Upper lobe of left lung (tissue), 6 donors: ENCODE data around the gene HDAC8. TPM values are rescaled to one million over a fixed set of nuclear protein-coding genes. Genes with fewer than 3 reads are reported as not detected.

Experiments used
- ATAC-seq, 2 donors: fragments of 200-7000 bp; cut with Tn5 transposase; one replicate each; pipeline ENCODE4 v1.9.1; 2022; ENCODE audit warnings: mild to moderate bottlenecking in 2 of 2, moderate library complexity in 2 of 2; ENCODE audit not compliant: low FRiP score in 2 of 2
- DNase-seq, 2 donors: peaks; one replicate each; pipeline ENCODE4 v3.0.0-alpha.2; 2019 to 2020
- H3K27ac ChIP-seq, 4 donors: fragments of 200-600 bp; sonication (generic); one replicate each; pipeline ENCODE4 v1.5.1; 2016 to 2019
- H3K27me3 ChIP-seq, 4 donors: fragments of 200-600 bp; sonication (generic); one replicate each; pipeline ENCODE4 v1.5.1; 2017 to 2019
- H3K36me3 ChIP-seq, 4 donors: fragments of 200-600 bp; sonication (generic); one replicate each; pipeline ENCODE4 v1.5.1; 2016 to 2019
- H3K4me1 ChIP-seq, 4 donors: fragments of 200-600 bp; sonication (generic); one replicate each; pipeline ENCODE4 v1.5.1; 2018 to 2019
- H3K4me3 ChIP-seq, 4 donors: fragments of 200-600 bp; sonication (generic); one replicate each; pipeline ENCODE4 v1.5.1; 2017 to 2019; ENCODE audit warnings: mild to moderate bottlenecking in 2 of 4, moderate library complexity in 1 of 4
- H3K9me3 ChIP-seq, 4 donors: fragments of 200-600 bp; sonication (generic); one replicate each; pipeline ENCODE4 v1.5.1; 2018 to 2019
- CTCF ChIP-seq, 6 experiments: fragments of 450-650 bp in 4 of 6; fragments of 200-600 bp in 2 of 6; sonication (generic) in 2 of 6; IDR thresholded peaks; one replicate each; pipeline ENCODE4 v1.5.1; 2016 to 2019; ENCODE audit warnings: antibody characterized with exemption in 6 of 6
- EP300 ChIP-seq, 4 donors: sonication (generic); formaldehyde crosslinking; IDR thresholded peaks; one replicate each; pipeline ENCODE4 v1.5.1; 2017; ENCODE audit warnings: antibody characterized with exemption in 4 of 4, control low read depth in 2 of 4
- POLR2A ChIP-seq, 4 donors: fragments of 450-650 bp; IDR thresholded peaks; one replicate each; pipeline ENCODE4 v1.5.1; 2016 to 2017; ENCODE audit warnings: antibody characterized with exemption in 4 of 4, mild to moderate bottlenecking in 2 of 4
- POLR2AphosphoS5 ChIP-seq, 2 donors: sonication (generic); formaldehyde crosslinking; IDR thresholded peaks; one replicate each; pipeline ENCODE4 v1.5.1; 2017; ENCODE audit warnings: antibody characterized with exemption in 2 of 2
- WGBS, 2 donors: methylation state at CpG; one replicate each; pipeline ENCODE4 v1.1.5; 2017 to 2018; 5-methylcytosine and 5-hydroxymethylcytosine counted together
- total RNA-seq, 6 donors: library from RNA; depleted of rRNA in 4 of 6; stranded (reverse); fragments of >200 nt in 4 of 6; gene quantifications; one replicate each; pipeline versions ENCODE4 v1.1.0 to v1.2.1, GENCODE V29; 2016 to 2021
- donor health status: DM: no; HTN: no; CAD: no; lungs with moderate emphysema.
- donor health status: DM: no; HTN: yes; CAD: no; lungs with severe emphysema.

The HDAC8 gene
- total RNA-seq, 6 donors from 2014 or later: 21.5 to 56.6 (median 35.0) TPM

DNA sequence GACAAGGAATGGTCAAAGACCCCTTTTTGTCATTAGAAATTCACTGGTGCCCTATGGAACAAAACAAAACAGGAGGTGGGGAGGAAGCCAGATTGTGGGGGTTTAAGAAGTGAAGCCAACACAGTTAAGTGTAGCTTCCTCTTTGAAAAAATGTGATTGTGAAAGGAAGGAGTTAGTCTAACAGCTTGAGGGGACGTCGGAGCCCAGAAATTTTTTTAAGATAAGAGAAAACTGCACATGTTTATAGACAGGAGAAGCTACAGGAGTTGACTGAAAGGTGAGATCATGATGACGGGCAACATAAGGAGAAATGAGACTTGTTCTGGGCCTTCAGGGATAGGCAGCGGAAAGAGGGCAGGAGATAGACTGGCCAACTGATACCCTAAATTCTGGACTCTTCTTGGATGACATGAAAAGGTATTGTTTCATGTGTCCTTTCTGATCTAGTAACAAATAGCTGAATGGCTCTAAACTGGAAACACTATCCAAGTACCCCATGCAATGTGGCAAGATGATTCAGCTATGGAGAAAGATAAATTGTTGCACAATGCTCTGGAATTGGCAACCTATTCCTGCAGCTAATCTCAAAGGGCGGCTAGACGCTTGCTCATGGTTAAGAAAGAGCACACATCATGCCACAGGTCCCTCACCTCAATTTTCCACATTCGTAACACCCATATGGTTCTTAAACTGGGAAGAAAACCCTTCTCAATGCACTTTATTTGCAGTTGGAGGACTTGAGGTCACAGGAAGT is 3.7 kb upstream of the HDAC8 start:
- no peak for ATAC-seq
- no peaks in the 10 kb centered on the region for H3K9me3 ChIP-seq
- no peaks in the 10 kb centered on the region for H3K27me3 ChIP-seq
- WGBS, 2 donors: 59 to 68% methylated on average over 7 of the region's 7 CpGs
- TF ChIP-seq POLR2AphosphoS5 (IDR thresholded peaks at IDR 0.05): no peak
- no peak for TF ChIP-seq EP300 (IDR thresholded peaks at IDR 0.05)
- TF ChIP-seq CTCF (IDR thresholded peaks at IDR 0.05): no peak
- TF ChIP-seq POLR2A (IDR thresholded peaks at IDR 0.05): no peak
- no peak overlapping the region for H3K27ac ChIP-seq
- no peaks in the 10 kb centered on the region for H3K4me1 ChIP-seq
- no peak overlapping the region for H3K4me3 ChIP-seq
- no peak for DNase-seq
- H3K36me3 ChIP-seq: no peaks in the 10 kb centered on the region

DNA sequence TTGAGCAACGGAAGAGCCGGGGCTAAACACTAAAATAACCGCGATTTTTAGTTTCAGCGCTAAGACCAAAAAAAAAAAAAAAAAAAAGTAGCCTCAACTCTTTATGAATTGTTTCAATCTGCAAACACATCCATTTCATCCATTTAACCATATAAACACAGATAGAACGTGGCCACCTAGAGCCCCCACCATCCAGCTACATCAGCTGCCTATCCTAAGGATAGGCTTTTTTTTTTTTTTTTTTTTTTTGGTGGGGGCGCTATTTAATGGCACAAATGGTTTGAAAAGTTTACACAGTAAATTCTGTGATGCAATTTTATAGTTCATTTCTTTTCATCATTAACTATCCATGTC is 492 bp upstream of the HDAC8 start:
- TF ChIP-seq POLR2AphosphoS5 (IDR thresholded peaks at IDR 0.05) (no peak), POLR2A (IDR thresholded peaks at IDR 0.05) (no peak), CTCF (IDR thresholded peaks at IDR 0.05) (no peak), EP300 (IDR thresholded peaks at IDR 0.05) (no peak)
- Histone ChIP-seq H3K27ac (peak overlapping the region in 2 of 4 donors; percentile 77 to 79), H3K36me3 (peaks cover 0 to 5% (median 0%) of the 10 kb centered on the region in 4 donors), H3K4me1 (no peaks in the 10 kb centered on the region), H3K27me3 (no peaks in the 10 kb centered on the region), H3K9me3 (no peaks in the 10 kb centered on the region), H3K4me3 (peak overlapping the region in 3 of 4 donors; percentile 54 to 68 (median 62))
- no peak for DNase-seq
- WGBS, 2 donors: 0 to 19% methylated on average over 7 of the region's 7 CpGs
- no peak for ATAC-seq

DNA sequence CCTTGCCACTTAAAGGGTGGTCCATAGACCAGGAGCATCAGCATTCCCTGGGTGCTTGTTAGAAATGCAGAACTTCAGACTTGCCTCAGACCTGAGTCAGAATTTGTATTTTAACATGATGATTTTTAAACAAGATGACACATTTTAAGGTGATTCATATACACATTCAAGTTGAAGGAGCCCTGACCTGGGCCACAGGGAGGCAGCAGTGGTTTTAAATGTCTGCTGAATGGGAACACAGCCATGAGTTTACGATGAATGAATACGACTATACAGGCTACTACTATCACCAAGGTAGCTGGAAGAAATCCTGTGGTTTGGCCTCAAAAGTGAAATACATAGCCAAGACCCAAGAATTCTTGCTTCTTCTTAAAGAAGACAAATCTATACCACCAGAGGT is 2.9 kb downstream of the HDAC8 start:
- Histone ChIP-seq H3K9me3 (no peaks in the 10 kb centered on the region), H3K27ac (no peak overlapping the region), H3K4me3 (no peak overlapping the region), H3K4me1 (no peaks in the 10 kb centered on the region), H3K27me3 (no peaks in the 10 kb centered on the region), H3K36me3 (peaks cover 0 to 25% (median 9%) of the 10 kb centered on the region in 4 donors)
- 83 to 93% methylated on average over 2 of the region's 2 CpGs for WGBS, 2 donors
- no peak for DNase-seq
- TF ChIP-seq POLR2A (IDR thresholded peaks at IDR 0.05) (no peak), EP300 (IDR thresholded peaks at IDR 0.05) (no peak), POLR2AphosphoS5 (IDR thresholded peaks at IDR 0.05) (no peak), CTCF (IDR thresholded peaks at IDR 0.05) (no peak)
- ATAC-seq: no peak

- H3K4me3 ChIP-seq: no peak overlapping the region
- WGBS, 2 donors: 73 to 82% methylated on average over 6 of the region's 6 CpGs
- TF ChIP-seq POLR2AphosphoS5 (IDR thresholded peaks at IDR 0.05): no peak
- no peak for TF ChIP-seq POLR2A (IDR thresholded peaks at IDR 0.05)
- no peak for TF ChIP-seq CTCF (IDR thresholded peaks at IDR 0.05)
- TF ChIP-seq EP300 (IDR thresholded peaks at IDR 0.05): no peak
- H3K9me3 ChIP-seq: no peaks in the 10 kb centered on the region
- peaks cover 0 to 25% (median 9%) of the 10 kb centered on the region in 4 donors for H3K36me3 ChIP-seq
- no peaks in the 10 kb centered on the region for H3K27me3 ChIP-seq
- no peaks in the 10 kb centered on the region for H3K4me1 ChIP-seq
- no peak for ATAC-seq
- no peak for DNase-seq
- no peak overlapping the region for H3K27ac ChIP-seq
Observed at GRCh38 chrX:72568406-72569092, 4.1 kb downstream of the HDAC8 start.
